Neutrophil (primary cell): ENCODE results near the gene TOMM40L.

ENCODE experiments used
- H3K27ac ChIP-seq: fragments of 200-600 bp; sonication (generic); 2 replicates; pipeline ENCODE4 v1.5.1; 2016; ENCODE audit warnings: mild to moderate bottlenecking, moderate library complexity
- H3K27me3 ChIP-seq: fragments of 200-600 bp; sonication (generic); 2 replicates; pipeline ENCODE4 v1.6.0; 2016; ENCODE audit warnings: mild to moderate bottlenecking
- H3K36me3 ChIP-seq: fragments of 200-600 bp; sonication (generic); 2 replicates; pipeline ENCODE4 v1.5.1; 2017
- H3K4me1 ChIP-seq, 2 experiments: fragments of 200-600 bp in 1 of 2; sonication (generic) in 1 of 2; 1 replicate in 1 of 2; 2 replicates in 1 of 2; pipeline versions ENCODE4 v1.5.1 to v1.6.1; 2013 to 2016; ENCODE audit warnings: low read depth in 1 of 2, low read length in 1 of 2, mild to moderate bottlenecking in 1 of 2, moderate library complexity in 1 of 2; ENCODE audit not compliant: control insufficient read depth in 1 of 2, insufficient read depth in 1 of 2
- H3K4me3 ChIP-seq, 2 experiments: fragments of 200-600 bp in 1 of 2; sonication (generic) in 1 of 2; 1 replicate in 1 of 2; 2 replicates in 1 of 2; pipeline ENCODE4 v1.5.1; 2013 to 2016; ENCODE audit warnings: low read depth in 1 of 2, low read length in 1 of 2, mild to moderate bottlenecking in 1 of 2, moderate library complexity in 1 of 2
- H3K9me3 ChIP-seq: fragments of 200-600 bp; sonication (generic); 2 replicates; pipeline ENCODE4 v1.5.1; 2016
- CTCF ChIP-seq: fragments of 200-600 bp; sonication (generic); IDR thresholded peaks from 2 replicates; pipeline ENCODE4 v1.5.1; 2016; ENCODE audit warnings: antibody characterized with exemption

The TOMM40L gene

GRCh38 chr1:161198194-161198896 lies 27.5 kb upstream of the TOMM40L start:
- Histone ChIP-seq H3K4me3 (no peak overlapping the region), H3K27ac (no peak overlapping the region), H3K4me1 (peaks cover 19 to 23% of the 10 kb centered on the region in 2 experiments)

DNA sequence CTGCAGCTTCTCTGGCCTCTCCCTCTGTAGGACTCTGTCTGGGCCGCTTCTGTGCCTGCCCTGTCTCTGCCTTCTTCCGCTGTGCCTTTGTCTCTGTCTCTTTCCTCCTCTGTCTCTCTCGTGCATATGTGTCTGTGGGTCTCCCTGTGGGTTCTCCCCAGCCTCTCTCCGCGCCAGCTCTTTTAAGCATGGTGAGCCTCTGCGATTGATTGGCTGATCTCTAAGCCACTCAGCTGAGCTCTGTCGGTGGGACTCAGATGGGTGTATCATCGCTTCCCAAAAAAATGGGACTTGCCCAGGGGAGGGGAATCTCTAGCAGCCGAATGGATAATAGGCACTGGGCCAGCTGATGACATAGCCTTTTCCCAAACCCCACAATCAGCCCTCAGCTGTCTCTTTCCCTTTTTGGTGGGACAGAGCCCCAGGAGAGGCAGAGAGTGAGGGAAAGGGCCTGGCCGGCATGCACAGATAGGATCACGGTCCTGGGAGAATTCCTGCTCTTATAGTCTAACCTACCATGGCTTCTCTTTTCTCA lies 26.9 kb upstream of the TOMM40L start, which contains the start of gene ADAMTS4:
Gene ADAMTS4 (minus strand): TSS at position 158 of the 535 bp plus-strand sequence. CDS start 427 bp downstream, outside the sequence.
- TF ChIP-seq CTCF: no peak
- Histone ChIP-seq H3K4me3 (no peak within 1 kb of the TSS), H3K4me1 (peaks cover 19 to 24% of the 10 kb centered on the region in 2 experiments), H3K9me3 (no peaks in the 10 kb centered on the region), H3K27ac (no peak within 1 kb of the TSS), H3K27me3 (no peaks in the 10 kb centered on the region), H3K36me3 (no peaks in the 10 kb centered on the region)

More at GRCh38 chr1:161198194-161198896, 27.5 kb upstream of the TOMM40L start:
- Histone ChIP-seq H3K9me3 (no peaks in the 10 kb centered on the region), H3K27me3 (no peaks in the 10 kb centered on the region), H3K36me3 (no peaks in the 10 kb centered on the region)
- no peak for TF ChIP-seq CTCF

- no peaks in the 10 kb centered on the region for H3K27me3 ChIP-seq
- H3K27ac ChIP-seq: no peak overlapping the region
- H3K36me3 ChIP-seq: peaks cover 4% of the 10 kb centered on the region
- no peak overlapping the region for H3K4me3 ChIP-seq
- no peak for TF ChIP-seq CTCF
- H3K4me1 ChIP-seq: peaks cover 19 to 24% of the 10 kb centered on the region in 2 experiments
- no peaks in the 10 kb centered on the region for H3K9me3 ChIP-seq
Observed at GRCh38 chr1:161199506-161200139, 26.2 kb upstream of the TOMM40L start.

- no peaks in the 10 kb centered on the region for H3K27me3 ChIP-seq
- H3K36me3 ChIP-seq: peaks cover 6% of the 10 kb centered on the region
- H3K4me1 ChIP-seq: peaks cover 19 to 24% of the 10 kb centered on the region in 2 experiments
- no peaks in the 10 kb centered on the region for H3K9me3 ChIP-seq
- TF ChIP-seq CTCF: no peak
- no peak overlapping the region for H3K4me3 ChIP-seq
- H3K27ac ChIP-seq: peak overlapping the region; percentile 92
Observed at GRCh38 chr1:161200421-161200991, 25.4 kb upstream of the TOMM40L start.

DNA sequence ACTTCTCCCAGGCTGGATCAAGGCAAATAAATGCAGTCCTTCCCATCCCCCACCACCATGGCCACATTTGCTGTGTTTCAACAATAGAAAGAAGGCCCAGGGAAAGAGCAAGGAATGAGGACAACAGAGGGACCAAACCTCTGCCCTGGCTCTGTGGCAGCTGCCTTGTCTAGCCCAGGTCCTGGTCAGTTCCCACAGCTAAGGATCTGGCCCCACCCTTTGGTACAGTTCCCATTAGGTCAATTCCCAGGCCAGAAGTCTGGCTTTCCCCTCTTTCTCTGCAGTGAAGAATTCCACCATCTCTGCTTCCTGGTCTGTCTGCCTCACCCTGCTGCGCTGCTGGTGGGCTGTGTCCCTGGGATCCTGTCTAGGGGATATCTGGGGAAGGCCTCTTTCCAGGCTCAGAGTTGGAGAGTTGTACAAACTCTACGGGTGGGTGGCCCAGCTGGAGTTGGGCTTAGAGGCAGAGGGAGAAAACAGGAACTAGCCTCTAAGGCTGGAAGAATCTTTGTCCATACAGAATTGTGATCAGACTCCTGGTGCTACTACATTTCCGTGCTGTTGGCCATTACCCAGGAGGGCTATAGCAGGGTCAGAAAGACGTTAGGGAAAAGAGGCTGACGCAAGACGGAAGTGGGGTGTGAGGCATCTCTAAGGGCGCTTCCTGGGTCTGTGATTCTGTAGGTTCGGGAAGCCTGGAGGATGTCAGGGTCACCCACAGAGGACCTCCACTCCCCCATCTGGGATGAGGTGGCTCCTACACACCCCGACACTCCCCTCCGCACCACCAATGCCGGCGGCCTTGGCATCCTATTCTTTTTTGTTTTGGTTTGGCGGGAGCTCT lies 24.6 kb upstream of the TOMM40L start:
- Histone ChIP-seq H3K36me3 (peaks cover 8% of the 10 kb centered on the region), H3K9me3 (no peaks in the 10 kb centered on the region)

More for the DNA sequence above, 24.6 kb upstream of the TOMM40L start:
- Histone ChIP-seq H3K27ac (peak overlapping the region; percentile 92), H3K4me1 (peaks cover 19 to 24% of the 10 kb centered on the region in 2 experiments), H3K27me3 (no peaks in the 10 kb centered on the region), H3K4me3 (peak overlapping the region; percentile 84 to 86)
- no peak for TF ChIP-seq CTCF
